WTC11 (cell line): ENCODE measurements around the gene SPRY2. TPM values are rescaled to one million over a fixed set of nuclear protein-coding genes. Genes with fewer than 3 reads are reported as not detected.

ENCODE experiments used
- ATAC-seq: fragments of 200-7000 bp; cut with Tn5 transposase; 2 replicates; pipeline ENCODE4 v1.10.0; 2021; ENCODE audit warnings: mild to moderate bottlenecking, moderate library complexity
- CTCF ChIA-PET: fragments of 300-600 bp; sonication (Branson Sonifier 250); formaldehyde crosslinking; loops from one replicate; lab custom pipeline; 2021; ENCODE audit warnings: antibody characterized with exemption; lab: Charles Lee
- POLR2A ChIA-PET: fragments of 350-600 bp; sonication (Branson Sonifier 250); formaldehyde crosslinking; loops from one replicate; lab custom pipeline; 2021; ENCODE audit warnings: antibody characterized with exemption; lab: Charles Lee
- DNase-seq: peaks from one replicate; pipeline ENCODE4 v3.0.0; 2021; ENCODE audit warnings: low spot score
- H3K27ac Mint-ChIP-seq: 2 replicates; pipeline ENCODE4 v1.8.0; 2021; ENCODE audit warnings: mixed read lengths
- H3K27me3 Mint-ChIP-seq: 2 replicates; pipeline ENCODE4 v1.8.0; 2021; ENCODE audit warnings: low read depth, mild to moderate bottlenecking, moderate library complexity, mixed read lengths
- H3K36me3 Mint-ChIP-seq: 2 replicates; pipeline ENCODE4 v1.8.0; 2021; ENCODE audit warnings: mixed read lengths
- H3K4me1 Mint-ChIP-seq: 2 replicates; pipeline ENCODE4 v1.8.0; 2022; ENCODE audit warnings: mixed read lengths
- H3K4me3 Mint-ChIP-seq: 2 replicates; pipeline ENCODE4 v1.8.0; 2021; ENCODE audit warnings: mild to moderate bottlenecking, moderate library complexity, mixed read lengths
- H3K9me3 Mint-ChIP-seq: 2 replicates; pipeline ENCODE4 v1.8.0; 2021; ENCODE audit warnings: mixed read lengths
- ATF1 ChIP-seq: sonication (generic); formaldehyde crosslinking; IDR thresholded peaks from 2 replicates; pipeline ENCODE4 v1.8.1; 2023; ENCODE audit warnings: mild to moderate bottlenecking, moderate library complexity, missing genetic modification reagents
- CREM ChIP-seq: sonication (generic); formaldehyde crosslinking; IDR thresholded peaks from 2 replicates; pipeline ENCODE4 v1.8.1; 2022; ENCODE audit warnings: mild to moderate bottlenecking, missing genetic modification reagents, moderate library complexity
- GTF2I ChIP-seq: fragments of 250-450 bp; sonication (Bioruptor Pico); conservative IDR thresholded peaks from 2 replicates; pipeline ENCODE4 v1.4.0; 2021; ENCODE audit warnings: mild to moderate bottlenecking
- JAZF1 ChIP-seq: fragments of 250-450 bp; sonication (Bioruptor Pico); IDR thresholded peaks from 2 replicates; pipeline ENCODE4 v1.9.0; 2021; ENCODE audit warnings: moderate library complexity, mild to moderate bottlenecking, inconsistent platforms
- NFE2L1 ChIP-seq: sonication (generic); formaldehyde crosslinking; IDR thresholded peaks from 2 replicates; pipeline ENCODE4 v1.8.1; 2023; ENCODE audit warnings: missing genetic modification reagents
- NR1H2 ChIP-seq: sonication (generic); formaldehyde crosslinking; IDR thresholded peaks from 2 replicates; pipeline ENCODE4 v1.9.0; 2021; ENCODE audit warnings: mild to moderate bottlenecking, moderate library complexity, missing genetic modification reagents
- RORB ChIP-seq: fragments of 250-450 bp; sonication (Bioruptor Pico); IDR thresholded peaks from 2 replicates; pipeline ENCODE4 v1.9.0; 2021; ENCODE audit warnings: mild to moderate bottlenecking
- SMAD3 ChIP-seq: sonication (generic); formaldehyde crosslinking; IDR thresholded peaks from 2 replicates; pipeline ENCODE4 v1.8.0; 2022; ENCODE audit warnings: missing genetic modification reagents, mild to moderate bottlenecking, borderline replicate concordance
- SMAD4 ChIP-seq: sonication (generic); formaldehyde crosslinking; IDR thresholded peaks from 2 replicates; pipeline ENCODE4 v1.8.0; 2022; ENCODE audit warnings: mild to moderate bottlenecking, missing genetic modification reagents
- ZNF138 ChIP-seq: sonication (generic); formaldehyde crosslinking; conservative IDR thresholded peaks from 2 replicates; pipeline ENCODE4 v1.8.1; 2022; ENCODE audit warnings: mild to moderate bottlenecking, moderate library complexity, missing genetic modification reagents
- ZNF263 ChIP-seq: sonication (generic); formaldehyde crosslinking; IDR thresholded peaks from 2 replicates; pipeline ENCODE4 v1.8.1; 2022; ENCODE audit warnings: low read depth, mild to moderate bottlenecking, moderate library complexity, missing genetic modification reagents
- ZNF396 ChIP-seq: fragments of 250-450 bp; sonication (Bioruptor Pico); IDR thresholded peaks from 2 replicates; pipeline ENCODE4 v1.8.0; 2021; ENCODE audit warnings: mild to moderate bottlenecking, moderate library complexity, borderline replicate concordance
- total RNA-seq: library from RNA; stranded (reverse); gene quantifications from 3 replicates; pipeline ENCODE4 v1.2.3, GENCODE V29; 2021
- TF ChIP-seq, protein P1 (sequence below): sonication (generic); formaldehyde crosslinking; IDR thresholded peaks from 2 replicates; pipeline ENCODE4 v1.8.0; 2023; ENCODE audit warnings: missing genetic modification reagents
- TF ChIP-seq, protein P2 (sequence below): fragments of 250-450 bp; sonication (Bioruptor Pico); IDR thresholded peaks from 2 replicates; pipeline ENCODE4 v1.9.0; 2021; ENCODE audit warnings: mild to moderate bottlenecking, borderline replicate concordance
- TF ChIP-seq, protein P3 (sequence below): sonication (generic); formaldehyde crosslinking; IDR thresholded peaks from 2 replicates; pipeline ENCODE4 v1.8.1; 2022; ENCODE audit warnings: mild to moderate bottlenecking, missing genetic modification reagents, moderate library complexity, borderline replicate concordance
- TF ChIP-seq, protein P4 (sequence below): fragments of 250-450 bp; sonication (Bioruptor Pico); IDR thresholded peaks from 2 replicates; pipeline ENCODE4 v1.9.0; 2021; ENCODE audit warnings: mild to moderate bottlenecking
- TF ChIP-seq, protein P5 (sequence below): sonication (generic); formaldehyde crosslinking; IDR thresholded peaks from 2 replicates; pipeline ENCODE4 v1.8.0; 2022; ENCODE audit warnings: mild to moderate bottlenecking, missing genetic modification reagents
- TF ChIP-seq, protein P6 (sequence below): sonication (generic); formaldehyde crosslinking; IDR thresholded peaks from 2 replicates; pipeline ENCODE4 v1.8.0; 2022; ENCODE audit warnings: mild to moderate bottlenecking, missing genetic modification reagents
- TF ChIP-seq, protein P7 (sequence below): sonication (generic); formaldehyde crosslinking; IDR thresholded peaks from 2 replicates; pipeline ENCODE4 v1.8.1; 2023; ENCODE audit warnings: mild to moderate bottlenecking, missing genetic modification reagents, moderate library complexity
- TF ChIP-seq, protein P8 (sequence below): sonication (generic); formaldehyde crosslinking; conservative IDR thresholded peaks from 2 replicates; pipeline ENCODE4 v1.8.1; 2022; ENCODE audit warnings: mild to moderate bottlenecking, missing genetic modification reagents

Gene SPRY2
- total RNA-seq, 1 experiment from 2014 or later, result 63.2 TPM

DNA sequence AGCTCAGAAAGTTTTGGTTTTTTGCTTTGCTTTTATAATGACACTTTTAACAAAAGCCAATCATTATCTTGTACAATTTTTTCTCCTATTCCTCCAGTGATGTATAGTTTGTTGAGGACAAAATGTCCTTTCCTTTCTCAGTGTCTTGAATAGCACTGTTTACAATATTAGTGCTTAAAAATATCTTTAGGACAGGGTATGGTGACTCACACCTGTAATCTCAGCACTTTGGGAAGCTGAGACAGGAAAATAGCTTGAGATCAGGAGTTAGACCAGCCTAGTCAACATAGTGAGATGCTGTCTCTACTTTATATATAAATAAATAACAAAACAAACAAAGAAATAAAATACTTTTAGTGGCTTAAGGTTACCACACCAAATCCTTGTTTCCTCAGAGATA is 41.9 kb downstream of the SPRY2 start:
- TF ChIP-seq, protein P1, sequence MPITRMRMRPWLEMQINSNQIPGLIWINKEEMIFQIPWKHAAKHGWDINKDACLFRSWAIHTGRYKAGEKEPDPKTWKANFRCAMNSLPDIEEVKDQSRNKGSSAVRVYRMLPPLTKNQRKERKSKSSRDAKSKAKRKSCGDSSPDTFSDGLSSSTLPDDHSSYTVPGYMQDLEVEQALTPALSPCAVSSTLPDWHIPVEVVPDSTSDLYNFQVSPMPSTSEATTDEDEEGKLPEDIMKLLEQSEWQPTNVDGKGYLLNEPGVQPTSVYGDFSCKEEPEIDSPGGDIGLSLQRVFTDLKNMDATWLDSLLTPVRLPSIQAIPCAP (CRISPR knock-in tag), result no peak
- TF ChIP-seq ATF1 (CRISPR knock-in tag) (no peak), NFE2L1 (no peak), NR1H2 (CRISPR knock-in tag) (no peak), ZNF396 (CRISPR knock-in tag) (no peak), SMAD3 (CRISPR knock-in tag) (no peak), CREM (CRISPR knock-in tag) (no peak), ZNF263 (no peak), ZNF138 (no peak), SMAD4 (no peak), JAZF1 (no peak), GTF2I (CRISPR knock-in tag) (no peak), RORB (CRISPR knock-in tag) (no peak)
- TF ChIP-seq, protein P2, sequence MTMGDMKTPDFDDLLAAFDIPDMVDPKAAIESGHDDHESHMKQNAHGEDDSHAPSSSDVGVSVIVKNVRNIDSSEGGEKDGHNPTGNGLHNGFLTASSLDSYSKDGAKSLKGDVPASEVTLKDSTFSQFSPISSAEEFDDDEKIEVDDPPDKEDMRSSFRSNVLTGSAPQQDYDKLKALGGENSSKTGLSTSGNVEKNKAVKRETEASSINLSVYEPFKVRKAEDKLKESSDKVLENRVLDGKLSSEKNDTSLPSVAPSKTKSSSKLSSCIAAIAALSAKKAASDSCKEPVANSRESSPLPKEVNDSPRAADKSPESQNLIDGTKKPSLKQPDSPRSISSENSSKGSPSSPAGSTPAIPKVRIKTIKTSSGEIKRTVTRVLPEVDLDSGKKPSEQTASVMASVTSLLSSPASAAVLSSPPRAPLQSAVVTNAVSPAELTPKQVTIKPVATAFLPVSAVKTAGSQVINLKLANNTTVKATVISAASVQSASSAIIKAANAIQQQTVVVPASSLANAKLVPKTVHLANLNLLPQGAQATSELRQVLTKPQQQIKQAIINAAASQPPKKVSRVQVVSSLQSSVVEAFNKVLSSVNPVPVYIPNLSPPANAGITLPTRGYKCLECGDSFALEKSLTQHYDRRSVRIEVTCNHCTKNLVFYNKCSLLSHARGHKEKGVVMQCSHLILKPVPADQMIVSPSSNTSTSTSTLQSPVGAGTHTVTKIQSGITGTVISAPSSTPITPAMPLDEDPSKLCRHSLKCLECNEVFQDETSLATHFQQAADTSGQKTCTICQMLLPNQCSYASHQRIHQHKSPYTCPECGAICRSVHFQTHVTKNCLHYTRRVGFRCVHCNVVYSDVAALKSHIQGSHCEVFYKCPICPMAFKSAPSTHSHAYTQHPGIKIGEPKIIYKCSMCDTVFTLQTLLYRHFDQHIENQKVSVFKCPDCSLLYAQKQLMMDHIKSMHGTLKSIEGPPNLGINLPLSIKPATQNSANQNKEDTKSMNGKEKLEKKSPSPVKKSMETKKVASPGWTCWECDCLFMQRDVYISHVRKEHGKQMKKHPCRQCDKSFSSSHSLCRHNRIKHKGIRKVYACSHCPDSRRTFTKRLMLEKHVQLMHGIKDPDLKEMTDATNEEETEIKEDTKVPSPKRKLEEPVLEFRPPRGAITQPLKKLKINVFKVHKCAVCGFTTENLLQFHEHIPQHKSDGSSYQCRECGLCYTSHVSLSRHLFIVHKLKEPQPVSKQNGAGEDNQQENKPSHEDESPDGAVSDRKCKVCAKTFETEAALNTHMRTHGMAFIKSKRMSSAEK (CRISPR knock-in tag), result no peak
- TF ChIP-seq, protein P3, sequence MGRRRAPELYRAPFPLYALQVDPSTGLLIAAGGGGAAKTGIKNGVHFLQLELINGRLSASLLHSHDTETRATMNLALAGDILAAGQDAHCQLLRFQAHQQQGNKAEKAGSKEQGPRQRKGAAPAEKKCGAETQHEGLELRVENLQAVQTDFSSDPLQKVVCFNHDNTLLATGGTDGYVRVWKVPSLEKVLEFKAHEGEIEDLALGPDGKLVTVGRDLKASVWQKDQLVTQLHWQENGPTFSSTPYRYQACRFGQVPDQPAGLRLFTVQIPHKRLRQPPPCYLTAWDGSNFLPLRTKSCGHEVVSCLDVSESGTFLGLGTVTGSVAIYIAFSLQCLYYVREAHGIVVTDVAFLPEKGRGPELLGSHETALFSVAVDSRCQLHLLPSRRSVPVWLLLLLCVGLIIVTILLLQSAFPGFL (CRISPR knock-in tag), result no peak
- TF ChIP-seq, protein P4, sequence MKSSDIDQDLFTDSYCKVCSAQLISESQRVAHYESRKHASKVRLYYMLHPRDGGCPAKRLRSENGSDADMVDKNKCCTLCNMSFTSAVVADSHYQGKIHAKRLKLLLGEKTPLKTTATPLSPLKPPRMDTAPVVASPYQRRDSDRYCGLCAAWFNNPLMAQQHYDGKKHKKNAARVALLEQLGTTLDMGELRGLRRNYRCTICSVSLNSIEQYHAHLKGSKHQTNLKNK (CRISPR knock-in tag), result no peak
- TF ChIP-seq, protein P5, sequence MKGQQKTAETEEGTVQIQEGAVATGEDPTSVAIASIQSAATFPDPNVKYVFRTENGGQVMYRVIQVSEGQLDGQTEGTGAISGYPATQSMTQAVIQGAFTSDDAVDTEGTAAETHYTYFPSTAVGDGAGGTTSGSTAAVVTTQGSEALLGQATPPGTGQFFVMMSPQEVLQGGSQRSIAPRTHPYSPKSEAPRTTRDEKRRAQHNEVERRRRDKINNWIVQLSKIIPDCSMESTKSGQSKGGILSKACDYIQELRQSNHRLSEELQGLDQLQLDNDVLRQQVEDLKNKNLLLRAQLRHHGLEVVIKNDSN (CRISPR knock-in tag), result no peak
- TF ChIP-seq, protein P6, sequence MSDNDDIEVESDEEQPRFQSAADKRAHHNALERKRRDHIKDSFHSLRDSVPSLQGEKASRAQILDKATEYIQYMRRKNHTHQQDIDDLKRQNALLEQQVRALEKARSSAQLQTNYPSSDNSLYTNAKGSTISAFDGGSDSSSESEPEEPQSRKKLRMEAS (CRISPR knock-in tag), result no peak
- TF ChIP-seq, protein P7, sequence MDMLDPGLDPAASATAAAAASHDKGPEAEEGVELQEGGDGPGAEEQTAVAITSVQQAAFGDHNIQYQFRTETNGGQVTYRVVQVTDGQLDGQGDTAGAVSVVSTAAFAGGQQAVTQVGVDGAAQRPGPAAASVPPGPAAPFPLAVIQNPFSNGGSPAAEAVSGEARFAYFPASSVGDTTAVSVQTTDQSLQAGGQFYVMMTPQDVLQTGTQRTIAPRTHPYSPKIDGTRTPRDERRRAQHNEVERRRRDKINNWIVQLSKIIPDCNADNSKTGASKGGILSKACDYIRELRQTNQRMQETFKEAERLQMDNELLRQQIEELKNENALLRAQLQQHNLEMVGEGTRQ (CRISPR knock-in tag), result no peak
- TF ChIP-seq, protein P8, sequence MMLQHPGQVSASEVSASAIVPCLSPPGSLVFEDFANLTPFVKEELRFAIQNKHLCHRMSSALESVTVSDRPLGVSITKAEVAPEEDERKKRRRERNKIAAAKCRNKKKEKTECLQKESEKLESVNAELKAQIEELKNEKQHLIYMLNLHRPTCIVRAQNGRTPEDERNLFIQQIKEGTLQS (CRISPR knock-in tag), result no peak
- H3K4me3 Mint-ChIP-seq, result no peak overlapping the region
- no peak overlapping the region for H3K27ac Mint-ChIP-seq
- no peak for ATAC-seq
- DNase-seq, result no peak
- ChIA-PET CTCF (interaction anchor here (0.8 kb wide), 1 partner anchor 56 kb away, joined by 3 read pairs; no protein-coding TSS in a partner anchor), POLR2A (interaction anchor here (1.1 kb wide), 1 partner anchor 42 kb away, joined by 3 read pairs; the partner anchor contains the start of gene SPRY2)
- peaks cover 40% of the 10 kb centered on the region for H3K4me1 Mint-ChIP-seq
- peaks cover 8% of the 10 kb centered on the region for H3K9me3 Mint-ChIP-seq
- H3K36me3 Mint-ChIP-seq, result peaks cover 9% of the 10 kb centered on the region
- H3K27me3 Mint-ChIP-seq, result no peaks in the 10 kb centered on the region
